SK-N-SH (cell line): ENCODE results near the gene SMAD3. TPM values are rescaled to one million over a fixed set of nuclear protein-coding genes. Genes with fewer than 3 reads are reported as not detected.

Experiments used
- CTCF ChIA-PET: fragments of 300-600, 350-600 bp; formaldehyde crosslinking; extraction: SDS; loops from one replicate; lab custom pipeline; 2021; lab: Yijun Ruan, JAX
- POLR2A ChIA-PET: fragments of 350-600 bp; sonication (Branson Sonifier 250); formaldehyde crosslinking; extraction: SDS; loops from one replicate; lab custom pipeline; 2020; ENCODE audit warnings: antibody characterized with exemption, inconsistent platforms; lab: Yijun Ruan, JAX
- DNase-seq: peaks from one replicate; pipeline ENCODE4 v3.0.0; 2012
- H2AFZ ChIP-seq: fragments of 200-600 bp; sonication (generic); 2 replicates; pipeline ENCODE4 v1.8.1; 2016; ENCODE audit warnings: antibody characterized with exemption, mild to moderate bottlenecking, low read depth
- H3F3A ChIP-seq: fragments of 200-600 bp; sonication (generic); replicated peaks from 2 replicates; pipeline ENCODE3; 2016; ENCODE audit warnings: antibody characterized with exemption, mild to moderate bottlenecking; ENCODE audit not compliant: insufficient read depth
- H3K27ac ChIP-seq, 2 experiments: fragments of 200-500 bp in 1 of 2; fragments of 200-600 bp in 1 of 2; sonication (Bioruptor generic) in 1 of 2; sonication (generic), shearing (Covaris generic) in 1 of 2; 2 replicates each; pipeline versions ENCODE4 v1.5.1 to v1.6.1; 2014 to 2016; ENCODE audit warnings: low read depth in 2 of 2, inconsistent platforms in 1 of 2, low read length in 1 of 2, mild to moderate bottlenecking in 1 of 2, mixed read lengths in 1 of 2
- H3K27me3 ChIP-seq: fragments of 200-600 bp; sonication (generic), shearing (Covaris generic); 2 replicates; pipeline ENCODE4 v1.6.1; 2016; ENCODE audit warnings: mixed run types; ENCODE audit not compliant: insufficient read depth
- H3K36me3 ChIP-seq, 2 experiments: fragments of 200-500 bp in 1 of 2; fragments of 200-600 bp in 1 of 2; sonication (Bioruptor generic) in 1 of 2; sonication (generic) in 1 of 2; replicated peaks in 1 of 2; 2 replicates each; pipeline versions ENCODE3 to v1.5.1; 2014 to 2016; ENCODE audit warnings: low read length in 1 of 2, mild to moderate bottlenecking in 1 of 2; ENCODE audit not compliant: insufficient read depth in 2 of 2, control insufficient read depth in 1 of 2
- H3K4me1 ChIP-seq, 2 experiments: fragments of 200-500 bp in 1 of 2; fragments of 200-600 bp in 1 of 2; sonication (Bioruptor generic) in 1 of 2; sonication (generic), shearing (Covaris generic) in 1 of 2; 2 replicates each; pipeline versions ENCODE4 v1.5.1 to v1.6.1; 2014 to 2016; ENCODE audit warnings: low read depth in 1 of 2, low read length in 1 of 2, mixed run types in 1 of 2; ENCODE audit not compliant: insufficient read depth in 2 of 2, control insufficient read depth in 1 of 2
- H3K4me2 ChIP-seq: fragments of 200-600 bp; sonication (generic), shearing (Covaris generic); 2 replicates; pipeline ENCODE4 v1.6.1; 2017; ENCODE audit warnings: mixed run types
- H3K4me3 ChIP-seq, 2 experiments: fragments of 200-500 bp in 1 of 2; fragments of 200-600 bp in 1 of 2; sonication (Bioruptor generic) in 1 of 2; sonication (generic), shearing (Covaris generic) in 1 of 2; 2 replicates each; pipeline versions ENCODE4 v1.5.1 to v1.8.1; 2014 to 2016; ENCODE audit warnings: low read depth in 2 of 2, inconsistent platforms in 1 of 2, low read length in 1 of 2, mild to moderate bottlenecking in 1 of 2, mixed read lengths in 1 of 2, moderate library complexity in 1 of 2
- H3K79me2 ChIP-seq: fragments of 200-600 bp; sonication (generic); 2 replicates; pipeline ENCODE4 v1.8.1; 2017; ENCODE audit warnings: mild to moderate bottlenecking; ENCODE audit not compliant: insufficient read depth
- H3K9ac ChIP-seq: fragments of 200-600 bp; sonication (generic); 2 replicates; pipeline ENCODE4 v1.6.1; 2017; ENCODE audit warnings: mixed run types
- H3K9me2 ChIP-seq: fragments of 200-600 bp; sonication (generic); 2 replicates; pipeline ENCODE4 v1.6.1; 2017; ENCODE audit warnings: mixed run types
- H3K9me3 ChIP-seq: fragments of 200-600 bp; sonication (generic); 2 replicates; pipeline ENCODE4 v1.6.1; 2017; ENCODE audit warnings: mixed run types, mild to moderate bottlenecking, moderate library complexity
- H4K20me1 ChIP-seq: fragments of 200-600 bp; sonication (generic); 2 replicates; pipeline ENCODE4 v1.6.1; 2017; ENCODE audit warnings: mild to moderate bottlenecking, mixed run types; ENCODE audit not compliant: insufficient read depth
- FOSL2 ChIP-seq: IDR thresholded peaks from 2 replicates; pipeline ENCODE4 v1.4.0; 2012; ENCODE audit warnings: low read depth, mild to moderate bottlenecking, moderate library complexity, borderline replicate concordance
- FOXJ3 ChIP-seq: sonication (generic); formaldehyde crosslinking; IDR thresholded peaks from 2 replicates; pipeline ENCODE4 v1.5.1; 2020; ENCODE audit warnings: mild to moderate bottlenecking, missing genetic modification reagents
- JUND ChIP-seq: IDR thresholded peaks from 2 replicates; pipeline ENCODE4 v1.4.0; 2012
- MAX ChIP-seq: IDR thresholded peaks from 2 replicates; pipeline ENCODE4 v1.4.0; 2012; ENCODE audit warnings: low read depth
- NFIC ChIP-seq: IDR thresholded peaks from 2 replicates; pipeline ENCODE4 v1.4.0; 2012; ENCODE audit warnings: borderline replicate concordance
- PBX3 ChIP-seq: IDR thresholded peaks from 2 replicates; pipeline ENCODE4; 2012
- POLR2AphosphoS5 ChIP-seq: IDR thresholded peaks from 2 replicates; pipeline ENCODE4 v1.6.1; 2012; ENCODE audit warnings: low read depth, low read length
- SMC3 ChIP-seq: IDR thresholded peaks from 2 replicates; pipeline ENCODE4 v1.6.1; 2012; ENCODE audit warnings: low read depth, low read length, improper control_type of control experiment
- TCF12 ChIP-seq: IDR thresholded peaks from 2 replicates; pipeline ENCODE4 v1.4.0; 2012
- USF1 ChIP-seq: IDR thresholded peaks from 2 replicates; pipeline ENCODE4 v1.4.0; 2012; ENCODE audit warnings: low read depth, borderline replicate concordance
- YY1 ChIP-seq: IDR thresholded peaks from 2 replicates; pipeline ENCODE4 v1.4.0; 2012; ENCODE audit warnings: low read depth, mild to moderate bottlenecking
- WGBS: methylation state at CpG from one replicate; pipeline ENCODE4 v1.1.6; 2017; ENCODE audit warnings: low lambda C conversion rate; 5-methylcytosine and 5-hydroxymethylcytosine counted together
- polyA plus RNA-seq, 3 experiments: library from polyadenylated mRNA; depleted of rRNA; stranded (reverse); fragments of >200 nt; gene quantifications; 2 replicates each; pipeline ENCODE4 v1.2.3, GENCODE V29; 2012

The SMAD3 gene
- polyA plus RNA-seq, 1 of the 3 experiments (the other 2 are of a cell fraction) = 19.5 TPM

- TF ChIP-seq MAX (peak; percentile 46; the same call in 1 of the 2 replicates), USF1 (no peak), POLR2AphosphoS5 (peak; percentile 64; the same call in 1 of the 2 replicates), PBX3 (peak; percentile 87), SMC3 (no peak), TCF12 (peak; percentile 90), NFIC (peak; percentile 94), FOXJ3 (CRISPR knock-in tag) (no peak)
These were observed 40.9 kb upstream of the SMAD3 start (continued) for GRCh38 chr15:67024314-67024997.

- DNase-seq = no peak
- TF ChIP-seq FOSL2 (no peak), FOXJ3 (CRISPR knock-in tag) (no peak), JUND (no peak), YY1 (no peak), TCF12 (no peak), USF1 (no peak)
- H3K27me3 ChIP-seq = no peaks in the 10 kb centered on the region
- peaks cover 24 to 40% of the 10 kb centered on the region in 2 experiments for H3K4me1 ChIP-seq
- no peaks in the 10 kb centered on the region for H4K20me1 ChIP-seq
- peak overlapping the region; percentile 63 for H3K4me2 ChIP-seq
- no peaks in the 10 kb centered on the region for H3K79me2 ChIP-seq
- ChIA-PET CTCF (interaction anchor here (0.5 to 1.3 kb wide), 3 partner anchors 9 to 226 kb away, joined by 3 to 4 read pairs (median 3); no protein-coding TSS in a partner anchor), POLR2A (no interaction called here)
- H2AFZ ChIP-seq = no peak overlapping the region
- H3K9ac ChIP-seq = peak overlapping the region; percentile 52; the same call in 1 of the 2 replicates
- peaks cover 47% of the 10 kb centered on the region for H3F3A ChIP-seq
- H3K27ac ChIP-seq = peak overlapping the region; percentile 91 to 93
- H3K9me3 ChIP-seq = no peaks in the 10 kb centered on the region
- H3K9me2 ChIP-seq = no peaks in the 10 kb centered on the region
- WGBS = 79% methylated on average over 3 of the region's 3 CpGs
- no peaks in the 10 kb centered on the region for H3K36me3 ChIP-seq
- H3K4me3 ChIP-seq = no peak overlapping the region
These were observed 40.4 kb upstream of the SMAD3 start for GRCh38 chr15:67024998-67025368.
